HG02852 (cell line): ENCODE data around the gene IZUMO4.

Experiments
- ATAC-seq: cut with Tn5 transposase; IDR thresholded peaks from one replicate; pipeline ENCODE4 v1.9.1; 2021; ENCODE audit warnings: mild to moderate bottlenecking, moderate library complexity; ENCODE audit not compliant: unreplicated experiment

IZUMO4 gene

DNA sequence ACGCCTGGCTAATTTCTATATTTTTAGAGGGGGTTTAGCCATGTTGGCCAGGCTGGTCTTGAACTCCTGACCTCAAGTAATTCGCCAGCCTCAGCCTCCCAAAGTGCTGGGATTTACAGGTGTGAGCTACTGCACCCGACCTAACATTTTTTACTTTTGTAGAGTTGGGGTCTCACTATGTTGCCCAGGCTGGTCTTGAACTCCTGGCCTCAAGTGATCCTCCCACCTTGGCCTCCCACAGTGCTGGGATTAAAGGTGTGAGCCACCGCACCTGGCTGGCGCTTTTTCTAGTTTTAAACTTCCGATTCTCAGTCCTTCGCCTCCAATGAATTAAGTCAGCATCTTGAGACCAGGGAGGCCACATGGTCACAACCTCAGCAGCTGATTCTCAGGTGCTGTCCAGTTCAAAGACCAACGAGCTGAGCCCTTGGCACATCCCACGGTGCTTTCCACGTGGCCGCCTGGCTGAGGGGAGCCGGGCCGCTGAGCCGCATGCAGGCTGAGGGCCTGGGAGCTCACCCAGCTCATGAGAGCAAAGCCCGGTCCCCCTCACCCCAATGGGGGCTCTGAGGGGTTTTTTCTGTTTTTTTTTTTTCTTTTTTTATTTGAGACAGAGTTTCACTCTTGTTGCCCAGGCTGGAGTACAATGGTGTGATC is 45.6 kb downstream of the IZUMO4 start:
- ATAC-seq: no peak

- no peak for ATAC-seq
These were observed 47.5 kb downstream of the IZUMO4 start for GRCh38 chr19:2144190-2144589.

- ATAC-seq: no peak
These were observed 49.1 kb downstream of the IZUMO4 start for GRCh38 chr19:2145831-2146241.

GRCh38 chr19:2148482-2149135 is 51.9 kb downstream of the IZUMO4 start:
- ATAC-seq: no peak
